ENCODE measurements around the gene SPATA46. TPM values are rescaled to one million over a fixed set of nuclear protein-coding genes. Genes with fewer than 3 reads are reported as not detected.

Gene SPATA46
- total RNA-seq, 1 donor from 2014 or later: not detected

DNA sequence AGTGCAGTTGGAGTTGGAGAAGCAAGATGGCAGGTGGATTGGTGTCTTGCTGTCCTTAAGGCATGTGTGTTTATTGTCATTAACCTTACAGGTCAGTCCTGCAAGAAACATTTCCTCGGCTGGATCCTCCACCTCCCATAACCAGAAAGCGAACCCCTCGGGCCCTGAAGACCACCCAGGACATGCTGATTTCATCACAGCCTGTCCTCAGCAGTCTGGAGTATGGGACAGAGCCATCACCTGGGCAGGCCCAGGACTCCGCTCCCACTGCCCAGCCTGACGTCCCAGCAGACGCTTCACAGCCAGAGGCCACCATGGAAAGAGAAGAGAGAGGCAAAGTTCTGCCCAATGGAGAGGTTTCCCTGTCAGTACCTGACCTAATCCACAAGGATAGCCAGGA is 6.4 kb upstream of the SPATA46 start:
- no peaks in the 10 kb centered on the region for H3K9me3 Mint-ChIP-seq
- H3K27ac Mint-ChIP-seq (ENCODE audit: unreplicated experiment): no peak overlapping the region
- peaks cover 15% of the 10 kb centered on the region for H3K4me1 Mint-ChIP-seq
- H3K27me3 Mint-ChIP-seq (ENCODE audit: low read depth): no peaks in the 10 kb centered on the region
- DNase-seq (ENCODE audit: low read depth, low spot score): no peak
- no peak overlapping the region for H3K4me3 Mint-ChIP-seq
- no peaks in the 10 kb centered on the region for H3K36me3 Mint-ChIP-seq (ENCODE audit: low read depth)
- TF ChIP-seq CTCF (conservative IDR thresholded peaks at IDR 0.05): no peak

DNA sequence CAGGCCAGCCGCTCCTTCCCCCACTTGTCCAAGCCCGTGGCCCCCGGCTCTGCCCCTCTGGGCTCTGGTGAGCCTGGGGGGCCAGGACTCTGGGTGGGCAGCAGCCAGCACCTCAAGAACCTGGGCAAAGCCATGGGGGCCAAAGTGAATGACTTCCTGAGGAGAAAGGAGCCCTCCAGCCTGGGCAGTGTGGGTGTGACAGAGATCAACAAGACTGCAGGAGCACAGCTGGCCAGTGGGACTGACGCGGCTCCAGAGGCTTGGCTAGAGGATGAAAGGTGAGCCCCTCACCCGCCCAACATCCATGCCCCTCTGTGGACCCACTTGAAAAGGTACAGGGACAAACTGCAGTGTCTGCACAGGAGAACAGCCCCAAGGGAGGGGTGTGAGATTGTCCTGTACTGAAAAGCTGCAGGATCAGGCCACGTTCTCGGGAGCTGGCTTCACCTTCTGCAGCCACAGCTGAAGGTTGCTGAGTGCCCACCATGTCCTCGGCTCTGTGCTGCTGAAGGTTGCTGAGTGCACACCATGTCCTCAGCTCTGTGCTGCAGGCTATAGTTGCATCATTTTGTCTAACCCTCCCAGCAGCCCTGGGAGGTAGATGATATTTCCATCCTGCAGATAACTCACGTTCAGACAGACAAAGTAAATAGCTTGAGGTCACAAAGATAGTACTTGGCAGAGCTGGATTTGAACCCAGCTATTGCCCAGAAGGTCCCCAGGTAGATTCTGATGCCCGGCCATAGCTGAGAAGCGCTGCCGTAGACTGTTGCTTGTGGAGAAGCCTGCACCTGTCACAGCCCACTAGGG is 5.5 kb upstream of the SPATA46 start:
- Mint-ChIP-seq H3K4me1 (peaks cover 11% of the 10 kb centered on the region), H3K27ac (ENCODE audit: unreplicated experiment) (no peak overlapping the region), H3K9me3 (no peaks in the 10 kb centered on the region), H3K27me3 (ENCODE audit: low read depth) (no peaks in the 10 kb centered on the region), H3K36me3 (ENCODE audit: low read depth) (no peaks in the 10 kb centered on the region), H3K4me3 (no peak overlapping the region)
- DNase-seq (ENCODE audit: low read depth, low spot score): no peak
- TF ChIP-seq CTCF (conservative IDR thresholded peaks at IDR 0.05): no peak

DNA sequence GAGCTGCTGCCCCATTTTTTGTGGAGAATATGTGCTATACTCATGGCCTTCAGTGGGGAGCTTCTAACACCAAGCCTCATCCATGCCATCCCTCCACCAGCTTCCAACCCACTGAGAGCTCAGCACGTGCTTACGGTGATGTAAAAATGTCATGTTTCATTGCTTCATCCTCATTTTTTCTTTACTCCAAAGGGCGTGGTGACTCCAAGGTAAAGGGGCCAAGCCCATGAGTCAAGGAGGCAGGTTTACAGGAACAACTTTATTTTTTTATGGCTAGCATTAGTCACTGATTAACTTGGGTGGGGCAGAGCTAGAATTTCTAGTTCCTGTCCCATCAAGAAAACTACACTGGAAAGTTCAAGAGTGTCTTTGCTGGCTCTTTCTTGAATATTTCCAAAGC is 4.7 kb upstream of the SPATA46 start, which contains the start of gene C1orf226:
TSS of gene C1orf226 (plus strand) at position 346 of the 400 bp plus-strand sequence. CDS start 174 bp downstream, outside the sequence.
- Mint-ChIP-seq H3K27me3 (ENCODE audit: low read depth) (no peaks in the 10 kb centered on the region), H3K9me3 (no peaks in the 10 kb centered on the region), H3K4me3 (no peak within 1 kb of the TSS), H3K36me3 (ENCODE audit: low read depth) (no peaks in the 10 kb centered on the region), H3K27ac (ENCODE audit: unreplicated experiment) (no peak within 1 kb of the TSS), H3K4me1 (peaks cover 11% of the 10 kb centered on the region)
- TF ChIP-seq CTCF (conservative IDR thresholded peaks at IDR 0.05): no peak
- no peak for DNase-seq (ENCODE audit: low read depth, low spot score)

DNA sequence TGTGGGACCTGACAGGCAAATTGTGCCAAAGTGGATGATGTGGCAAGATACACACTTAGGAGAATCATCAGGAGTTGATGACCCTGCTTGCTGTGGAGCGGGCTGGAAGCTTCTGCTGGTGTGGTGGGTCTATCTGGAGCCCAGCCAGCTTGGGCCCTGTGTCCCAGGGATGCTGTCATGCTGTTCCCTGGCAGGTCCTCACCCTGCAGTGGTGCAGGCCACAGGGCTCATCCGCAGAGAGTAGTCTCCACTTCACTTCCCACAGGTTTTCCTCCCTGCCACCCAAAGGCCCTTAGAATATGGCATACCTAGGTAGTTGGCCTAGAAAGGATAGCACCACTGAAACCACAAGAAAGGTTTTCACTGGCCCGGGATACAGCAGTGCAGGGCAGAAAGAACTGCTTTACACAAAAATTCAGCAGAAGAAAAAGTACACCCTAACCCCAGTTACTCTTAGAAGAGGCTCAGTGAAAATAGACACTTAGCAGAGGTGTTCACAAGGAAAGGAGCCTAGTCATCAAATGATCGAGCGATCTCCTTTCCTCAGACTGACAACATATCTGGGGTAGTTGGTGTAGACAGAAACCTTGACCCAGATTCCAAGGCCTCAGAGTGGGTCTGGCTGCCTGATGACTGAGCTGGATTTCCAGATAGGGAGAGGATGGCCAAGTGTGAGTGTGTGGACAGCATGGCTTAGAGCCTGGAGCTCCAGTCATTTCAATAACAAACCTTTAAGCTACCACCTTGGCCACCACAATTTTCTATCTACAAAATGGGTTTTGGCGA is 3.6 kb upstream of the SPATA46 start:
- peaks cover 11% of the 10 kb centered on the region for H3K4me1 Mint-ChIP-seq
- DNase-seq (ENCODE audit: low read depth, low spot score): no peak
- no peaks in the 10 kb centered on the region for H3K9me3 Mint-ChIP-seq
- H3K27me3 Mint-ChIP-seq (ENCODE audit: low read depth): no peaks in the 10 kb centered on the region
- H3K4me3 Mint-ChIP-seq: no peak overlapping the region
- H3K36me3 Mint-ChIP-seq (ENCODE audit: low read depth): no peaks in the 10 kb centered on the region
- TF ChIP-seq CTCF (conservative IDR thresholded peaks at IDR 0.05): no peak
- no peak overlapping the region for H3K27ac Mint-ChIP-seq (ENCODE audit: unreplicated experiment)

- H3K36me3 Mint-ChIP-seq (ENCODE audit: low read depth): no peaks in the 10 kb centered on the region
- H3K4me1 Mint-ChIP-seq: peaks cover 5% of the 10 kb centered on the region
- no peak overlapping the region for H3K27ac Mint-ChIP-seq (ENCODE audit: unreplicated experiment)
- H3K27me3 Mint-ChIP-seq (ENCODE audit: low read depth): no peaks in the 10 kb centered on the region
- no peaks in the 10 kb centered on the region for H3K9me3 Mint-ChIP-seq
- DNase-seq (ENCODE audit: low read depth, low spot score): no peak
- no peak for TF ChIP-seq CTCF (conservative IDR thresholded peaks at IDR 0.05)
- no peak overlapping the region for H3K4me3 Mint-ChIP-seq
Observed at GRCh38 chr1:162375463-162375862, 1.2 kb downstream of the SPATA46 start.

Measured in neural crest cell (in vitro differentiated cells).